HG02870 (cell line): ENCODE measurements around the gene DGKH.

ENCODE experiments used
- ATAC-seq: cut with Tn5 transposase; IDR thresholded peaks from one replicate; pipeline ENCODE4 v1.9.1; 2021; ENCODE audit warnings: mild to moderate bottlenecking, moderate library complexity; ENCODE audit not compliant: unreplicated experiment

DGKH gene, protein sequence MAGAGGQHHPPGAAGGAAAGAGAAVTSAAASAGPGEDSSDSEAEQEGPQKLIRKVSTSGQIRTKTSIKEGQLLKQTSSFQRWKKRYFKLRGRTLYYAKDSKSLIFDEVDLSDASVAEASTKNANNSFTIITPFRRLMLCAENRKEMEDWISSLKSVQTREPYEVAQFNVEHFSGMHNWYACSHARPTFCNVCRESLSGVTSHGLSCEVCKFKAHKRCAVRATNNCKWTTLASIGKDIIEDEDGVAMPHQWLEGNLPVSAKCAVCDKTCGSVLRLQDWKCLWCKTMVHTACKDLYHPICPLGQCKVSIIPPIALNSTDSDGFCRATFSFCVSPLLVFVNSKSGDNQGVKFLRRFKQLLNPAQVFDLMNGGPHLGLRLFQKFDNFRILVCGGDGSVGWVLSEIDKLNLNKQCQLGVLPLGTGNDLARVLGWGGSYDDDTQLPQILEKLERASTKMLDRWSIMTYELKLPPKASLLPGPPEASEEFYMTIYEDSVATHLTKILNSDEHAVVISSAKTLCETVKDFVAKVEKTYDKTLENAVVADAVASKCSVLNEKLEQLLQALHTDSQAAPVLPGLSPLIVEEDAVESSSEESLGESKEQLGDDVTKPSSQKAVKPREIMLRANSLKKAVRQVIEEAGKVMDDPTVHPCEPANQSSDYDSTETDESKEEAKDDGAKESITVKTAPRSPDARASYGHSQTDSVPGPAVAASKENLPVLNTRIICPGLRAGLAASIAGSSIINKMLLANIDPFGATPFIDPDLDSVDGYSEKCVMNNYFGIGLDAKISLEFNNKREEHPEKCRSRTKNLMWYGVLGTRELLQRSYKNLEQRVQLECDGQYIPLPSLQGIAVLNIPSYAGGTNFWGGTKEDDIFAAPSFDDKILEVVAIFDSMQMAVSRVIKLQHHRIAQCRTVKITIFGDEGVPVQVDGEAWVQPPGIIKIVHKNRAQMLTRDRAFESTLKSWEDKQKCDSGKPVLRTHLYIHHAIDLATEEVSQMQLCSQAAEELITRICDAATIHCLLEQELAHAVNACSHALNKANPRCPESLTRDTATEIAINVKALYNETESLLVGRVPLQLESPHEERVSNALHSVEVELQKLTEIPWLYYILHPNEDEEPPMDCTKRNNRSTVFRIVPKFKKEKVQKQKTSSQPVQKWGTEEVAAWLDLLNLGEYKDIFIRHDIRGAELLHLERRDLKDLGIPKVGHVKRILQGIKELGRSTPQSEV

GRCh38 chr13:42048342-42048683, at the start of gene DGKH:
DGKH (plus strand) TSS chr13:42048648; CDS start chr13:42048774, 126 bp downstream.
- ATAC-seq, result peak; percentile 27

DNA sequence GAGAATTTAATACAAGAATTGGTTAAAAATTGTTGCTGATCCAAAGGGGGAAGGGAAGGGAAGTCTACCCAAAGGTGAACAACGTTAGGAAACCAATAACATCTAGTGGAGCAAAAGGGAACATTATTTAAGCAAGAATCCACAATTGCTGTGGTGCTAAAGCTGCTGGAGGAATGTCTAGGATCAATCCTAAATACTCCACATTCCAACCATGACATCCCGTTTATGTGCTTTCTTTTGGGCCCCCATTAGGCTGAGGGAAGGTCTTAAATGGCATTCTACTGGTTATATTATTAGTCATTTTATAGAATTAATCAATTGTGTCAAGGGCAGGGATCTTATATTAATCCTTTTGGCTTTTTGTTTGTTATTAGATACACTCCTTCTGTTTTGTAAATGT, 47.6 kb upstream of the DGKH start:
- ATAC-seq, result no peak

DNA sequence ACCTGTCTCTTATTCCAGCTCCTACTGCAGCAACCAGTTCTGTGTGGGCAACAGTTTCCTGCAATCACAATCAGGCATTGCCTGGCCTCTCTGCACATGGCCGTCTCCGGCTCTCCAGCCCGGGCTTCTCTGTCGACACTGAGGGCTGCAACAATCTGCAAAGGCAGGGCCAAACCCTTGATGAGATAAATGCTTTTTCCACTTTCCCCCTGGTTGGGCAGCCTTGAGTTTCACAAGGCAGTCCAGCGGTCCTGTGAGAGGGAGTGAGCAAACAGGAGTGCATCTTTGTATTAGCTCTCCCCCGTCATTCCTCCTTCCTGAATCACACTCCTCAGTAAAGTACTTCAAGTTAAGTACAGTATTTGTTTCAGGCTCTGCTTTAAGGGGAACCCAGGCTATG, 46.9 kb upstream of the DGKH start:
- ATAC-seq, result no peak

GRCh38 chr13:42002066-42002465, 46.4 kb upstream of the DGKH start:
- ATAC-seq, result no peak

GRCh38 chr13:42007844-42008243, 40.6 kb upstream of the DGKH start:
- ATAC-seq, result no peak

DNA sequence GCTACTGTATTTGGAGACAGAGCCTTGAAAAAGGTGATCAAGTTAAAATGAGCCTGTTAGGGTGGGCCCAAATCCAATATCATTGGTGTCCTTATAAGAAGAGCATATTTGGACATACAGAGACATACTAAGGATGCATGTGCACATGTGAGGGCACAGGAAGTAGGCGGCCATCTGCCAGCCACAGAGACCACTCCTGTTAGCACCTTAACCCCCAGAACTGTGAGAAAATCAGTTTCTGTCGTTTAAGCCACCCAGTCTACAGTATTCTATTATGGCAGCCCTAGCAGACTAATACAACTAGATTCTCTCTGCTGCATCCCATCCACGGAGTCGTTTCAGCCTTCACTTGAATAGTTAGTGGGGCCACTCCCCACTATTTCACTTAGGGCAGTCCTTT, 39.4 kb upstream of the DGKH start:
- ATAC-seq, result no peak

GRCh38 chr13:42011601-42012350, 36.7 kb upstream of the DGKH start:
- ATAC-seq, result no peak

DNA sequence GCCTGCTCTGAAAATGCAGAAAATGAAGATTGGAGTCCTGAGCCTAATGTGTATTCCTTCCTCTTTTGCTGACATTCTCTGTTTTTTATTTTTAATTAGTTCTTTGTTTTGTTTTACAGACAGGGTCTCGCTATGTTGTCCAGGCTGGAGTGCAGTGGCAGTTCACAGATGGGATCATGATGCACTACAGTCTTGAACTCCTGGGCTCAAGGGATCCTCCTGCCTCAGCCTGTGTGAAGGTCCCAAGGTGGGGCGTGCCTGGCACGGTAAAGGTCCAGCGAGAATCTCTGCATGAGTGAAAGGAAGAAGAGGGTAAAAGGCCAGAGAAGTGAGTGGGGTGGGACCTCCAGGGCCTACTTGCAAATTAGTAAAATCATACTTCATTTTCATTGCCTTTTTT, 34.3 kb upstream of the DGKH start:
- no peak for ATAC-seq

GRCh38 chr13:42017264-42017663, 31.2 kb upstream of the DGKH start:
- ATAC-seq, result no peak

DNA sequence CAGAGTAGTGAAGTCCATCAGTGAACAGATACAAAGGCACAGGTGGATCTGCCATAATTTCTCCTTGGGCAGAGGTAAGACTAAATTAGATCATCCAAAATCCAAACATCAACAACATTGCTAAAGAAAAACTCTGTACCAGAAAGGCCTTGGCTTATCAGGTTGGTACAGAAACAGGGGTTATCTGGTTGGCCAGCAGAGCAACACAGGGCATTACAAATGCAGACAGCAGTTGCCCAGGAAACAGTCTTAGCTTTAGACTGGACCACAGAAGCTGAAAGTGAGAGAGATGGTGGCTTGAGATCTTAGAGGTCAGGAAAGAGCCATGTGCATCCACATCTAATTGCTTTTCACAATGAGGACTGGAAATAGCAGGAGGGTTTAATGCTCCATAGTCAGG, 26.6 kb upstream of the DGKH start:
- ATAC-seq, result no peak

GRCh38 chr13:42022336-42022735, 26.1 kb upstream of the DGKH start:
- ATAC-seq, result no peak

DNA sequence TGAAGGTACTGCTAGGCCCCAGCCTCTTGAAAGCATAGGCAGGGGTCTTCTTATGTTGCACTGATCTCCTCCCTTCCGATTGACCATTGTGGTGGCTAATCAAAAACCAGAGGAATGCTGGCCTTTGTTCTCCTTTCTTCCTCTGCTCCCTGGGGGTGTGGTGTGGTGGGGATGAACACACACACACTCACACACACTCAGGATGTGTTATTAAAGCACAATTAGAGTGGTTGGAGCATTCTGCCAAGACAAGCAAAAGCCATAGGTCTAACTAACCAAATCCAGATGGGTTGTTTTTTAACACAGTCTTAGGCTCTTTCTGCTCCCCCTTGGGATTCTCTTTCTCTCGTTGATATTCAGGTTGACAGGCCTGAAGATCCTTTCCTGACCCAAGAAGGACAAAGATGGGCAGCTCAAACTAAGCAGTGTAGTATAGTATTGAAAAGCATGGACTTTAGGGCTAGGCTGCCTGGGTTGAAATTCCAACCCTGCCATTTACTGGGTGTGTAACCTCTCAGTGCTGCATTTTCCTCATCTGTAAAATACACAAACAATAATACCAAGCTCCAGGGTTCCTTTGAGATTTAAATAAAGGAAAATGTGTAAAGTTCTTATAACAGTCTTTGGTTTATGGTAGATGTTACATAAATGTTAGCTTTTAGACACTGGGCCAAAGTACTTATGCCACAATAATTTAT, 25.5 kb upstream of the DGKH start:
- ATAC-seq, result no peak

- ATAC-seq, result no peak
These were observed 21.2 kb upstream of the DGKH start for GRCh38 chr13:42027286-42027685.

DNA sequence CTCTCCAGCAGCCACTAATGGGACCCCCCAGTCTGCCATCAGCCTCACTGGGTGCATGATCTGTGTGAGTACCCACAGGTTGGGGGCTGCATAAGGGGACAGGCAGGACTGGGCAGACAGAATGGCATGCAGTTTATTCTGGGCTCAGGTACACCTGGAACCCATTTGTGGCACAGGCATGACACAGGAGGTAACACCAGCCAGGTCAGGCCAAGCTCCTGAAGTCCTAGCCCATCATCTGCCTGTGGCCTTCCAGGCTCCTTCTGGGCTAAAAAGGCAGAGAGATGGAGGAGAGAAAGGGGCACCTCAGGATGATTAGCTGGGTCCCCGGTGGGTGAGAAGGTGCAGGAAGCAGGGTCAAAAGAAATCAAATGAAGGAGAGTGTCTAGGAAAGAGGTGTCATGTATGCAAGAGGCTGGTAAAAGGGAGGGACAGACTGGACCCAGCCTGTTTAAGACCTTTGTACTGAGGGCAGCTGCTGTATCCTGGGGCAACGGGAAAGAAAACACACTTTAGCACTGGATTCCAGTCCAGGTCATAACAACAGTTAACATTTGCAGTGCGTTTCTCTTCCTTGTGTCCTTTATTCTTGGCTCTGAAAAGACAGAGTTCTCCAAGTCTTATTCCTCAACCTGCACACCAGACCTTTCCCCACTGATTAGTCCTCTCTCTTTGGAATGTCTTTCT, 20.2 kb upstream of the DGKH start:
- ATAC-seq, result no peak

DNA sequence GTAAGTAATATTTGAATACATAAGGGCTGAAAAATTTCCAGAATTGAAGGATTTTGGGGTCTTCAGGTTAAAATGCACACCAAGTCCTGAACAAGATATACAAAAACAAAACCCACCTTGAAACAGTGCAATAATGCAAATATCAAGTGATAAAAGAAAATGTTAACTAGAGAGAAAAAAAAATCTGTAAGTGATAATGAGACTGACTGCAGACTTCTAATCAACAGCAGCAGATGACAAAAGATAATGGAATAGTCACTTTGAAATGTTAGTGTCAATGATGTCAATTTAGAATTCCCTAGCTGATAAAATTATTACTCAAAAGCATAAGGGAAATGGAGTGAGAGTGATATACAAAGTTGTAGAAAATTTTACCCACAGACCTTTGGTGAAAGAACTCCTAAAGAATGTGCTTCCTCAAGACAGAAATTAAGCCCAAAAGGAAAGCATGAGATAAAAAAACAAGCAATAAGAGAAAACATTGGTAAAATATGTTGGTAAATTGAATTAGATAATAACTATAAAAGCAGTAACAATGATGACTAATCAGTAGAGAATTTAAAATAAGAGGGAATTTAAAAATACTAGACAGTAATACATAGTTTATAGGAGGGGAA, 12.4 kb upstream of the DGKH start:
- ATAC-seq, result no peak

DNA sequence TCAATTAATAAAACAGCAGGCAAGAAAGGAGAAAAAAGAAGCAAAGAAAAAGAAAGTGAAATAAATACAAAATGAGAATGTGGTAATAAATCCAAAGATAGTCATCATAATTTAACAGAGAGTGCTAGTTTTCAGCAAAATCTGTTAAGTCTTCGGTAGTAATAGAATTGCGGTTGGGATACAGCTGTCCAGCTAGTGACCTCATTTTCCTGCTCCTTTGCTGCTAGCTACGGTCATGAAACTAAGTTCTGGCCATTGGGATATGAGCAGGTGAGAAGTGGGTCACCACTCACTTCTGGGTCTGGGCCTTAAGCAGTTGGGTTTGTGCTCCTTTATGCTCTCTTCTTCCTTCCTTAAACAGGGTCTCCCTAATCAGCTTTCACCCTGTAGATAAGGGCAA, 11.7 kb upstream of the DGKH start:
- ATAC-seq, result no peak

- ATAC-seq, result no peak
These were observed 9.6 kb upstream of the DGKH start for GRCh38 chr13:42038661-42039456.

- ATAC-seq, result no peak
These were observed 8.9 kb upstream of the DGKH start for GRCh38 chr13:42039457-42039945.
